ENCODE measurements around the gene MYO5B.
"Not testable (repeated sequence)": the region's sequence is repeated elsewhere in the genome, so short reads cannot be mapped to it uniquely, and the experiment has no call there.

The MYO5B gene

DNA sequence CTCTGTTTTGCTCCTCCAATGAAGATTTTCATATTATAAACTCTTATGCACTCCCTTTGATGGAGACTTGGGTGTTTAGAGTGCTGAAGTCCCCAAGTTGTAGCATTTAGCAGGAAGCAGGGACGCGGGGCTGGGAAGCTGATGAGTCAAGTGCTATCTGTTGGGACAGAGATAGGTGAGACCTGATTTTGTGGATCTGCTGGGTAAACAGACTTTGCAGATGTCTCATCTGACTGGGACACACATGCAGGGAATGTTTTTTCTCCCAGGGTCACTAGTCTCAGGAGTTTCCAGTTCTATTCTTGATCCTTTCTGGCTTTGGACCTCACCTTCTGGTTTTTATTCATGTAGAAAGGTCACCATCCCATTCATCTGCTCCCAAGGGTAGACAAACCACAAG, 301.9 kb downstream of the MYO5B start:
- no peak for TF ChIP-seq Cebpa-rat (IDR thresholded peaks at IDR 0.05)
- H3K27ac ChIP-seq: no peak overlapping the region
- H3K27me3 ChIP-seq: no peaks in the 10 kb centered on the region
- no peaks in the 10 kb centered on the region for H3K9me3 ChIP-seq
- no peak overlapping the region for H3K9ac ChIP-seq
- no peak overlapping the region for H3K4me2 ChIP-seq
- H3K4me3 ChIP-seq: no peak overlapping the region
- H3K4me1 ChIP-seq: no peaks in the 10 kb centered on the region
- H3K36me3 ChIP-seq: no peaks in the 10 kb centered on the region
- H4K20me1 ChIP-seq: no peaks in the 10 kb centered on the region; the same call in 1 of the 2 replicates

DNA sequence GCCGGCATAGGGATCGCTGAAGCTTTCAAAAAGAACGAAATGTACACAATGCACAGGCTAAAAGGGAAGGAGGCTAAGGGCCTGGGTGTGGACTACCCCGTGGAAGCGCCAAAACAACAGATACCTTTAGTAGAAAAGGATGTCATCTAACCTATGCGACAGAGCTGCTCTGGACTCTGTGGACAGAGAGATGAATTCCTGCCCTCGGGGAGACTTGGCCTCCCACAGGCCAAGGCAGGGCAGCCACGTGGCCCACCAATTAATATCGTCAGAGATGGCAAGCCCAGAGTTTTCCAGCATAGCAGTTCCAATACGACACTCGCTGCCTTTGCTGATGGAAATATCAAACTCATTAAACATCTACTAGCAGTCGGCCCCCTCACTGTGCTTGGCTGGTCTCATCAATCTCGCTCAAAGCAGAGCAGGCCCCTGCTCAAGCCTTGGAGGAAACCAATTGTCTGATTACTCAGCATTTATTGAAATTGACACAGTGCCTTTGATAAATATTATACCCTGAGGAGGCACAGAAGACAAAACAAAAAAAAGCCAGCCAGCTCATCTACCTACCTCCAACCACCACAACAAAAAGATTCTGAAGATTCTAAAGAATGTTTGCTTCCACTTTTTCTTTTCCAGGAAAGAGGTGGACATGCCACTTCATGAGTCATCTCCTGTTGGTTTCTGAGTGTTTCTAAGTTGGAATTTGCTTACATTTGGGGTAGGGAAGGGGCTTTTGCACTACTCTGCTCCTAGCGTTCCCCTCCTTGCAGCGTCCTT, 302.6 kb downstream of the MYO5B start:
- no peak overlapping the region for H3K27ac ChIP-seq
- no peaks in the 10 kb centered on the region for H3K27me3 ChIP-seq
- H3K9ac ChIP-seq: no peak overlapping the region
- H3K4me2 ChIP-seq: no peak overlapping the region
- no peaks in the 10 kb centered on the region for H3K4me1 ChIP-seq
- H3K4me3 ChIP-seq: no peak overlapping the region
- H3K9me3 ChIP-seq: no peaks in the 10 kb centered on the region
- no peaks in the 10 kb centered on the region for H3K36me3 ChIP-seq
- no peak for TF ChIP-seq Cebpa-rat (IDR thresholded peaks at IDR 0.05)
- H4K20me1 ChIP-seq: no peaks in the 10 kb centered on the region; the same call in 1 of the 2 replicates

DNA sequence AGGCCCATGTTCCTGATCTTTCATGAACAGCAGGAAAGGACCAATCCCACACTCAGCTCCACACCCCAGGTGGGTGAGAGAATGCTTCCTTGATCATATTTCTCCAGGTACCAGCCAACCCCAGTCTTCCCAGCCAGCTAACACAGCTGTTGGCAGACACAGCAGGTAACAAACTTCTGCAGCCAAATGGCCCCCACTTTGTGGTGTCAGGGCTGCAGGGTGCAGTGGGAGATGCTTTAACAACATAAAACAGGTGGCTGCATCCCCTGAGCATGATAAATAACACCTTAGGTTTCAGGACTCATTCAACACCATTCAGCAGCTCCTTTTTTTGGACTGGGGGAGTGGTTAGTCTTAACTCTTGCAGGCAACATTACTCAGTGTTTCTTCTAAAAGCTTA, 304.9 kb downstream of the MYO5B start:
- no peaks in the 10 kb centered on the region for H4K20me1 ChIP-seq
- no peak for TF ChIP-seq Cebpa-rat (IDR thresholded peaks at IDR 0.05)
- no peak overlapping the region for H3K4me3 ChIP-seq
- no peaks in the 10 kb centered on the region for H3K27me3 ChIP-seq
- H3K36me3 ChIP-seq: no peaks in the 10 kb centered on the region
- H3K4me2 ChIP-seq: no peak overlapping the region
- no peaks in the 10 kb centered on the region for H3K9me3 ChIP-seq
- no peak overlapping the region for H3K9ac ChIP-seq
- H3K27ac ChIP-seq: no peak overlapping the region
- no peaks in the 10 kb centered on the region for H3K4me1 ChIP-seq

DNA sequence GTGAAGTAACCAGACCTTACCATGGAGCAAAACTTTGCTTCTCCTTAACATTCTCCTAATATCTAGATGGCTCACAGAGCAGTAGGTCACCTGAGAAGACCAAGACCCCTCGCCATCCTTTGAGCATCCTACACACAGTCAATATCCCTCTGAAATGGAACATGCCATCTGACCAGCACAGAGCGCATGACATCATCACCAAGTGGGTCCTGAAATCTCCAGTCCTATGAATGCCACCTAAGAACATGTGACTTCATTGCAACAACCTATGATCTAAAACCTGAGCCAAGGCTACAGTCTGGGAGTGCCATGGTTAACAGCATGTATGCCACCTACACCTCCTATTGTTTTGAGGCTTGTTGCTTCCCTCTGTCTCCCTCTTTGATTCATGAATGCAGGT, 305.4 kb downstream of the MYO5B start:
- H3K4me1 ChIP-seq, H3K36me3 ChIP-seq, H3K9me3 ChIP-seq, H3K9ac ChIP-seq, H3K4me3 ChIP-seq, H4K20me1 ChIP-seq, H3K4me2 ChIP-seq, H3K27ac ChIP-seq, H3K27me3 ChIP-seq: not testable (repeated sequence)

DNA sequence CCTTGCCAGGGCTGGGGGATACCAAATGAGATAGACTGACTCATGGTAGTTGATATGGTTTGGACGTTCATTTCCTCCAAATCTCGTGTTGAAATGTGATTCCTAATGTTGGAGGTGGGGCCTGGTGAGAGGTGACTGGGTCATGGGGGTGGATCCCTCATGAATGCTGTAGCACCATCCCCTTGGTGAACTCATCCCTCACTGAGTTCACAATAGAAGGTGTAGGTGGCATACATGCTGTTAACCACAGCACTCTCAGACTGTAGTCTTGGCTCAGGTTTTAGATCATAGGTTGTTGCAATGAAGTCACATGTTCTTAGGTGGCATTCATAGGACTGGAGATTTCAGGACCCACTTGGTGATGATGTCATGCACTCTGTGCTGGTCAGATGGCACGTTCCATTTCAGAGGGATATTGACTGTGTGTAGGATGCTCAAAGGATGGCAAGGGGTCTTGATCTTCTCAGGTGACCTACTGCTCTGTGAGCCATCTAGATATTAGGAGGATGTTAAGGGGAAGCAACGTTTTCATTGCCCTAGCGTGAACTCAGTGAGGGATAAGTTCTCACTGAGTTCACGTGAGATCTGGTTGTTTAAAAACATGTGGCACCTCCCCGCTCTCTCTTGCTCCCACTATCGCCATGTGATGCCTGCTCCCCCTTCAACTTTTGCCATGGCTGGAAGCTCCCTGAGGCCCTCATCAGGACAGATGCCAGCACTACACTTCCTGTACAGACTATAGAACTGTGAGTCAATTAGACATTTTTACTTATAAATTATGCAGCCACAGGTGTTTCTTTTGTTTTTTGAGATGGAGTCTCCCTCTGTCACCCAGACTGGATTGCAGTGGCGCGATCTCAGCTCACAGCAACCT, 307.8 kb downstream of the MYO5B start:
- no peak for TF ChIP-seq Cebpa-rat (IDR thresholded peaks at IDR 0.05)
- Histone ChIP-seq H4K20me1 (no peaks in the 10 kb centered on the region), H3K9ac (no peak overlapping the region), H3K9me3 (no peaks in the 10 kb centered on the region), H3K27me3 (no peaks in the 10 kb centered on the region), H3K36me3 (no peaks in the 10 kb centered on the region), H3K4me2 (no peak overlapping the region), H3K27ac (no peak overlapping the region), H3K4me1 (no peaks in the 10 kb centered on the region), H3K4me3 (no peak overlapping the region)

DNA sequence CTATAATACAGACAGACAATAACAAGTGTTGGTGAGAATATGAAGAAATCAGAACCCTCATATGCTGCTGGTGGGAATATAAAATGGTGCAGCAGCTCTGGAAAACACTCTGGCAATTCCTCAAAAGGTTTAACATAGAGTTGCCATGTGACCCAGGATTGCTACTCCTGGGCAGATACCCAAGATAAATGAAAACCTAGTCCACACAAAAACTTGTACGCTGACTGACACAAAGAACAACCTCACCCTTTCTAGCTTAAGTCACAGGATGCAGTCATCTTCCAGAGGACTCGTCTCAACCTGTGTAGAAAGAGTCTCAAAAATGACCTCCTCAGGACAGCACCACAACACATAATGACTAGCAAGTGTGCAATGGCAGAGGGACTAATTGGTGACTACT, 310.0 kb downstream of the MYO5B start:
- Histone ChIP-seq H3K4me2 (no peak overlapping the region), H3K36me3 (no peaks in the 10 kb centered on the region), H4K20me1 (no peaks in the 10 kb centered on the region), H3K4me1 (no peaks in the 10 kb centered on the region), H3K4me3 (no peak overlapping the region), H3K9me3 (no peaks in the 10 kb centered on the region), H3K27ac (no peak overlapping the region), H3K9ac (no peak overlapping the region), H3K27me3 (no peaks in the 10 kb centered on the region)
- no peak for TF ChIP-seq Cebpa-rat (IDR thresholded peaks at IDR 0.05)

DNA sequence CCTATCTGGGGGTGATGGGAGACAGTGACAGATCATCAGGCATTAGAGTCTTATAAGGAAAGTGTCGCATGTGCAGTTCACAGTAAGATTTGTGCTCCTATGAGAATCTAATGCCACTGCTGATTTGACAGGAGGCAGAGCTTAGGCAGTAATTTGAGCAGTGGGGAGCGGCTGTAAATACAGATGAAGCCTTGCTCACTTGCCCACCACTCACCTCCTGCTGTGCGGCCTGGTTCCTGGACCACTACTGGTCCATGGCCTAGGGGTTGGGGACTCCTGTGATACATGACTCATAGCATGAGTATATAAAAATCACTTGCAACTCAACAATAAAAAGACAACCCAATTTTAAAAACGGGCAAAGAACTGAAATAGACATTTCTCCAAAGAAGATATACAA, 310.5 kb downstream of the MYO5B start:
- Histone ChIP-seq H3K27me3 (no peaks in the 10 kb centered on the region), H3K4me1 (no peaks in the 10 kb centered on the region), H3K4me3 (no peak overlapping the region), H4K20me1 (no peaks in the 10 kb centered on the region), H3K36me3 (no peaks in the 10 kb centered on the region), H3K27ac (no peak overlapping the region), H3K4me2 (no peak overlapping the region), H3K9ac (no peak overlapping the region), H3K9me3 (no peaks in the 10 kb centered on the region)
- no peak for TF ChIP-seq Cebpa-rat (IDR thresholded peaks at IDR 0.05)

DNA sequence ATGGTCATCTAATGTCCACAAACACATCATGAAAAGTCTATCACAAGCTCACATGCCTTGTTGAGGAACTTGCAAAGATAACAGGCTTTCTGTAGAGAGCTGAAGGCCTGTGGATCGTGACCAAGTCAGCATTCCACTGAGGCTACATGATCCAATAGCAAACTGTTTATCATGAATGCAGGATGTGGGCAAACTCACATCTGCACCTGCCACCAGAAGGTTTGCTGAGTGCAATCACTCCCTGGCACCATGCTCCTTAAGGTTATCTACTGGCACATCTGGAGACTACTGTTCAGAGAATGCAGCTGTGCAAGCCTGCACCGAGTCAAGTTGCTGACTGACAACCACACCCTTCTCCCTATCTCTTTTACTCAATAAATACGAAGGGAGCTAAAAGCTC, 314.3 kb downstream of the MYO5B start:
- no peak for TF ChIP-seq Cebpa-rat (IDR thresholded peaks at IDR 0.05)
- Histone ChIP-seq H3K4me3 (no peak overlapping the region), H3K4me2 (no peak overlapping the region), H3K27ac (no peak overlapping the region), H3K36me3 (no peaks in the 10 kb centered on the region), H3K9ac (no peak overlapping the region), H4K20me1 (no peaks in the 10 kb centered on the region), H3K9me3 (no peaks in the 10 kb centered on the region), H3K27me3 (no peaks in the 10 kb centered on the region), H3K4me1 (no peaks in the 10 kb centered on the region)

DNA sequence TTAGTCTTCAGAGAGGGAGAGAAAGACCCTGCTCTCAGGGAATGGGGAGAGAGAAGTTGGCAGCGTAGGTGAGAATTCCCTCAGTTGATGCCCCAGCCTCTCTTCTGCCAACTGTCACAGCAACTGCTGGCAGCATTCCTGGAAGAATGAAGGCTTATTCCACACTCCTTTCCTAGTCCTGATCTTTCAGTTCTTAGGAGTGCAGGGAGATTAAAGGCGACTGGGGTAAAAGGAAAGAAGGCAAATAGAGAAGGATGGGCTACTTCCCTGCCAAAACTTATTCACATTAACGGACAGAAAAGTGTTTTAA, 315.7 kb downstream of the MYO5B start:
- TF ChIP-seq Cebpa-rat (IDR thresholded peaks at IDR 0.05): no peak
- Histone ChIP-seq H3K4me2 (no peak overlapping the region), H3K9me3 (no peaks in the 10 kb centered on the region), H3K4me1 (no peaks in the 10 kb centered on the region), H3K27me3 (no peaks in the 10 kb centered on the region), H4K20me1 (no peaks in the 10 kb centered on the region), H3K9ac (no peak overlapping the region), H3K27ac (no peak overlapping the region), H3K4me3 (no peak overlapping the region), H3K36me3 (no peaks in the 10 kb centered on the region)

DNA sequence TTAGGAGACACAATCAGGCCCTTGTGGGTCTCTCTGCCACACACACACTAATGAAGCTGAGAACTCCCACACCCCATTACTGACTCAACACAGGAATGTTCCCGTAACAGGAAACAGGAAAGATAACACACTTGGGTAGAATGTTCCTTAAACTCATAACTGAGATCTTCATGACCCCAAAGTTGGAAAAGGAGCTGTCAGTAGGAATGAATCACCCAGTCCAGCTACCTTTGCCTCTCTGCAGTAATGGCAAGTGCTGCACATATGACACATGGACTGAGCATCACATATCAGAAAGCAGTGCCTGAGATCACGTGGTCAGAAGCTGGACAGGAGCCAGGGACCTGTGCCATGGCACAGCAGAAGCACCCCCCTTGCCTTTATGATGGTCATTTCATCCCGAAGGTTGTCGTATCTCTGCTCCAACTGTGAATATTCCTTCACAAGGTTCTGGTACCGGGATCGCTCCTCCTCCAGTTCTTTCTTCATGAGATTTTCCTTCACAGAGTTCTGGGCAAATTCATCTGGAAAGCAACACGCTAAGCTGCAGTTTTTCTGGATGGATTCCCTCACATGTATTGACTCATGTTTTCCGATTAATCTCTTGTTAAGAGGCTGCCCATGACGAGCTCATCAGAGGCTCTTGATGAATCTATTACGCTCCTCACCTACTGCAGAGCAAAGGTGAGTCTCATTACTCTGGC, 316.2 kb downstream of the MYO5B start:
- no peak overlapping the region for H3K27ac ChIP-seq
- no peak overlapping the region for H3K9ac ChIP-seq
- H3K27me3 ChIP-seq: no peaks in the 10 kb centered on the region
- H3K4me3 ChIP-seq: no peak overlapping the region
- H3K36me3 ChIP-seq: no peaks in the 10 kb centered on the region
- no peak for TF ChIP-seq Cebpa-rat (IDR thresholded peaks at IDR 0.05)
- H3K4me1 ChIP-seq: no peaks in the 10 kb centered on the region
- H3K4me2 ChIP-seq: no peak overlapping the region
- no peaks in the 10 kb centered on the region for H4K20me1 ChIP-seq
- H3K9me3 ChIP-seq: no peaks in the 10 kb centered on the region

Measured in BLaER1 (cell line).